A549 (cell line): ENCODE results near the gene C12orf43. TPM values are rescaled to one million over a fixed set of nuclear protein-coding genes. Genes with fewer than 3 reads are reported as not detected.

Source experiments
- ATAC-seq, 2 experiments: fragments of 200-7000 bp in 1 of 2; fragments of >200 bp in 1 of 2; cut with Nextera tagmentation in 1 of 2; cut with Tn5 transposase in 1 of 2; 3 replicates each; pipeline versions ENCODE4 v1.8.0 to v1.9.1; 2018 to 2020; ENCODE audit warnings: mild to moderate bottlenecking in 1 of 2, moderate library complexity in 1 of 2
- CTCF ChIA-PET: fragments of 300-600 bp; sonication (Branson Sonifier 250); formaldehyde crosslinking; extraction: SDS; loops from one replicate; lab custom pipeline; 2021; ENCODE audit warnings: antibody characterized with exemption, inconsistent platforms; lab: Yijun Ruan, JAX
- POLR2A ChIA-PET: fragments of 350-600 bp; formaldehyde crosslinking; extraction: SDS; loops from one replicate; lab custom pipeline; 2021; ENCODE audit warnings: antibody characterized with exemption, inconsistent platforms; lab: Yijun Ruan, JAX
- DNase-seq, 2 experiments: peaks; one replicate each; pipeline versions ENCODE4 v3.0.0 to v3.0.0-alpha.2; 2011 to 2016; ENCODE audit warnings: low read depth in 1 of 2, low spot score in 1 of 2
- FAIRE-seq: peaks from 2 replicates; lab custom pipeline; 2011; peaks lifted over from hg19 to GRCh38; lab: Jason Lieb, UNC
- H3K27ac ChIP-seq, 2 experiments: fragments of >200 bp; sonication (Bioruptor Twin); formaldehyde crosslinking; 3 replicates each; pipeline ENCODE4 v1.5.1; 2016 to 2017
- H3K4me1 ChIP-seq: fragments of >200 bp; sonication (Bioruptor Twin); formaldehyde crosslinking; 3 replicates; pipeline ENCODE4 v1.6.1; 2016
- H3K4me2 ChIP-seq: fragments of >200 bp; sonication (Bioruptor Twin); formaldehyde crosslinking; 3 replicates; pipeline ENCODE4 v1.6.1; 2016
- H3K4me3 ChIP-seq: fragments of >200 bp; sonication (Bioruptor Twin); formaldehyde crosslinking; 3 replicates; pipeline ENCODE4 v1.5.1; 2016
- H3K9me3 ChIP-seq: fragments of >200 bp; sonication (Bioruptor Twin); formaldehyde crosslinking; 3 replicates; pipeline ENCODE4 v1.6.1; 2016
- ATOH8 ChIP-seq: fragments of 250-450 bp; sonication (Bioruptor Pico); IDR thresholded peaks from 2 replicates; pipeline ENCODE4 v1.5.0; 2020; ENCODE audit warnings: low read depth, mild to moderate bottlenecking, moderate library complexity
- BCL3 ChIP-seq: fragments of >200 bp; sonication (Bioruptor Twin); formaldehyde crosslinking; IDR thresholded peaks from 3 replicates; pipeline ENCODE4 v1.6.1; 2016
- BHLHE40 ChIP-seq: IDR thresholded peaks from 2 replicates; pipeline ENCODE4 v1.6.1; 2012; ENCODE audit warnings: low read depth, low read length, inconsistent platforms
- CHD2 ChIP-seq: fragments of 150-350 bp; IDR thresholded peaks from 2 replicates; pipeline ENCODE4 v1.6.1; 2014; ENCODE audit warnings: low read length; ENCODE audit not compliant: partially characterized antibody
- CHD4 ChIP-seq: fragments of 200-600 bp; sonication (generic); IDR thresholded peaks from 2 replicates; pipeline ENCODE4 v1.6.1; 2016; ENCODE audit warnings: antibody characterized with exemption, mild to moderate bottlenecking, borderline replicate concordance
- CTCF ChIP-seq: fragments of >200 bp; sonication (Bioruptor Twin); formaldehyde crosslinking; IDR thresholded peaks from 3 replicates; pipeline ENCODE4 v1.5.1; 2016
- EHMT2 ChIP-seq: fragments of 200-600 bp; sonication (generic); IDR thresholded peaks from 2 replicates; pipeline ENCODE4 v1.6.1; 2016; ENCODE audit warnings: antibody characterized with exemption, low read depth, mild to moderate bottlenecking, moderate library complexity
- EP300 ChIP-seq, 2 experiments: fragments of >200 bp; sonication (Bioruptor Twin); formaldehyde crosslinking; IDR thresholded peaks; 2 replicates in 1 of 2; 3 replicates in 1 of 2; pipeline ENCODE4 v1.6.1; 2016 to 2017
- FOSB ChIP-seq: fragments of 250-450 bp; sonication (Bioruptor Pico); IDR thresholded peaks from 2 replicates; pipeline ENCODE4 v1.5.0; 2020; ENCODE audit warnings: mild to moderate bottlenecking, moderate library complexity
- FOSL2 ChIP-seq, 2 experiments: fragments of 450-650 bp in 1 of 2; fragments of >200 bp in 1 of 2; sonication (Bioruptor Twin) in 1 of 2; formaldehyde crosslinking; IDR thresholded peaks; 2 replicates each; pipeline versions ENCODE4 v1.5.0 to v1.6.1; 2016 to 2020; ENCODE audit warnings: mild to moderate bottlenecking in 1 of 2, moderate library complexity in 1 of 2
- FOXS1 ChIP-seq: fragments of 250-450 bp; sonication (Bioruptor Pico); IDR thresholded peaks from 2 replicates; pipeline ENCODE4 v1.5.0; 2020; ENCODE audit warnings: mild to moderate bottlenecking, moderate library complexity
- HMGXB4 ChIP-seq: fragments of 250-450 bp; sonication (Bioruptor Pico); IDR thresholded peaks from 2 replicates; pipeline ENCODE4 v1.5.0; 2021; ENCODE audit warnings: mild to moderate bottlenecking, moderate library complexity, borderline replicate concordance
- HOXB13 ChIP-seq: fragments of 250-450 bp; sonication (Bioruptor Pico); IDR thresholded peaks from 2 replicates; pipeline ENCODE4 v1.5.0; 2020; ENCODE audit warnings: low read depth, mild to moderate bottlenecking, moderate library complexity
- HOXB5 ChIP-seq: fragments of 250-450 bp; sonication (Bioruptor Pico); IDR thresholded peaks from 2 replicates; pipeline ENCODE4 v1.5.0; 2020; ENCODE audit warnings: mild to moderate bottlenecking, moderate library complexity
- JUN ChIP-seq, 2 experiments: fragments of >200 bp; sonication (Bioruptor Twin); formaldehyde crosslinking; IDR thresholded peaks; 2 replicates in 1 of 2; 3 replicates in 1 of 2; pipeline ENCODE4 v1.6.1; 2016 to 2017
- KDM5A ChIP-seq: fragments of 200-600 bp; sonication (generic); IDR thresholded peaks from 2 replicates; pipeline ENCODE4 v1.6.1; 2016; ENCODE audit warnings: antibody characterized with exemption, mild to moderate bottlenecking
- MAX ChIP-seq: IDR thresholded peaks from 2 replicates; pipeline ENCODE4 v1.6.1; 2012
- MAZ ChIP-seq: fragments of 150-350 bp; IDR thresholded peaks from 2 replicates; pipeline ENCODE4 v1.6.1; 2014; ENCODE audit warnings: antibody characterized with exemption, low read depth, low read length, borderline replicate concordance
- MYC ChIP-seq: IDR thresholded peaks from 2 replicates; pipeline ENCODE4 v1.6.1; 2012; ENCODE audit warnings: mild to moderate bottlenecking, inconsistent platforms, low read length, improper control_type of control experiment, borderline replicate concordance
- NFE2L2 ChIP-seq: fragments of 150-350 bp; conservative IDR thresholded peaks from 2 replicates; pipeline ENCODE4 v1.6.1; 2014; ENCODE audit warnings: low read length
- NR3C1 ChIP-seq: fragments of >200 bp; sonication (Bioruptor Twin); formaldehyde crosslinking; IDR thresholded peaks from 3 replicates; pipeline ENCODE4 v1.6.1; 2017
- PBX3 ChIP-seq: IDR thresholded peaks from 2 replicates; pipeline ENCODE4 v1.6.1; 2012
- PHF8 ChIP-seq: fragments of 200-600 bp; sonication (generic); IDR thresholded peaks from 2 replicates; pipeline ENCODE4 v1.6.1; 2016; ENCODE audit warnings: low read depth, mild to moderate bottlenecking, antibody characterized with exemption, moderate library complexity, borderline replicate concordance
- POLR2A ChIP-seq: IDR thresholded peaks from 2 replicates; pipeline ENCODE4 v1.6.1; 2012; ENCODE audit warnings: mild to moderate bottlenecking, low read length
- RAD21 ChIP-seq, 2 experiments: fragments of >200 bp in 1 of 2; sonication (Bioruptor Twin) in 1 of 2; formaldehyde crosslinking in 1 of 2; IDR thresholded peaks in 1 of 2; conservative IDR thresholded peaks in 1 of 2; 2 replicates in 1 of 2; 3 replicates in 1 of 2; pipeline ENCODE4 v1.6.1; 2012 to 2018; ENCODE audit warnings: inconsistent platforms in 1 of 2
- RCOR1 ChIP-seq: fragments of 150-350 bp; IDR thresholded peaks from 2 replicates; pipeline ENCODE4 v1.6.1; 2014; ENCODE audit warnings: antibody characterized with exemption, low read length, low read depth
- SMC3 ChIP-seq: fragments of >200 bp; sonication (Bioruptor Twin); formaldehyde crosslinking; IDR thresholded peaks from 3 replicates; pipeline ENCODE4 v1.6.1; 2018; ENCODE audit warnings: inconsistent platforms
- TP53 ChIP-seq: fragments of 250-450 bp; sonication (Bioruptor Pico); IDR thresholded peaks from 2 replicates; pipeline ENCODE4 v1.5.0; 2021; ENCODE audit warnings: mild to moderate bottlenecking, moderate library complexity
- USF2 ChIP-seq: fragments of 450-650 bp; IDR thresholded peaks from 2 replicates; pipeline ENCODE4 v1.6.1; 2014; ENCODE audit warnings: antibody characterized with exemption
- ZFP36 ChIP-seq: fragments of 450-650 bp; IDR thresholded peaks from 2 replicates; pipeline ENCODE4 v1.6.1; 2014; ENCODE audit warnings: borderline replicate concordance; ENCODE audit not compliant: partially characterized antibody
- ZSCAN20 ChIP-seq: fragments of 250-450 bp; sonication (Bioruptor Pico); IDR thresholded peaks from 2 replicates; pipeline ENCODE4 v1.8.0; 2022; ENCODE audit warnings: mild to moderate bottlenecking, moderate library complexity
- WGBS: methylation state at CpG from one replicate; pipeline ENCODE4 v1.1.6; 2017; ENCODE audit errors: missing lambda C conversion rate; 5-methylcytosine and 5-hydroxymethylcytosine counted together
- polyA plus RNA-seq, 4 experiments: library from polyadenylated mRNA; depleted of rRNA in 3 of 4; stranded (reverse); fragments of >200 nt; fragmentation: RNase III in 1 of 4; extraction: RNeasy Plus Mini Kit Qiagen cat#74134 plus additional on column Dnase treatment in 1 of 4; gene quantifications; 2 replicates in 3 of 4; 3 replicates in 1 of 4; pipeline ENCODE4 v1.2.3, GENCODE V29; 2011 to 2017

C12orf43 gene
- polyA plus RNA-seq, 2 of the 4 experiments (the other 2 are of a cell fraction) = 20.0 to 20.5 TPM

- WGBS = 4% methylated on average over 22 of the region's 40 CpGs
- Histone ChIP-seq H3K4me3 (peak within 1 kb of the TSS; percentile 57), H3K4me2 (peak within 1 kb of the TSS; percentile 97), H3K27ac (peak within 1 kb of the TSS; percentile 96 to 98), H3K9me3 (no peaks in the 10 kb centered on the region), H3K4me1 (peaks cover 62% of the 10 kb centered on the region)
- ChIA-PET CTCF (interaction anchor here (0.8 to 10.1 kb wide), 13 partner anchors 9 to 611 kb away, joined by 3 to 69 read pairs (median 5); no protein-coding TSS in a partner anchor), POLR2A (interaction anchor here (0.8 kb wide), 1 partner anchor 376 kb away, joined by 3 read pairs; no protein-coding TSS in a partner anchor)
- DNase-seq (peak in 1 of 2 experiments; percentile 67), ATAC-seq (peak; percentile 25 to 57; a peak in 5 of 6 replicates), FAIRE-seq (no peak)
- TF ChIP-seq SMC3 (0 out of 3 replicates have a peak, but pooled peaks have one; percentile 11), FOXS1 (CRISPR knock-in tag) (no peak), EP300 (IDR thresholded peaks at IDR 0.05) (0 out of 5 replicates have a peak, but pooled peaks of 1 of the 2 experiments have one; percentile 14), MYC (no peak), BCL3 (no peak), MAX (peak; percentile 86), FOSL2 (IDR thresholded peaks at IDR 0.05) (no peak), FOSL2 (CRISPR knock-in tag; IDR thresholded peaks at IDR 0.05) (no peak), NFE2L2 (no peak), TP53 (CRISPR knock-in tag) (no peak), PBX3 (no peak), PHF8 (no peak; the same call in 1 of the 2 replicates), JUN (IDR thresholded peaks at IDR 0.05) (peak; percentile 54 to 71; a peak in 4 of 5 replicates), HOXB5 (CRISPR knock-in tag) (no peak; the same call in 1 of the 2 replicates), FOSB (CRISPR knock-in tag) (no peak), CHD2 (no peak), HOXB13 (no peak), USF2 (no peak), KDM5A (no peak), RAD21 (conservative IDR thresholded peaks at IDR 0.05 in 1 of 2, IDR thresholded peaks at IDR 0.05 in 1 of 2) (0 out of 5 replicates have a peak, but pooled peaks of 1 of the 2 experiments have one; percentile 18), ZFP36 (no peak), HMGXB4 (CRISPR knock-in tag) (no peak), ZSCAN20 (CRISPR knock-in tag) (no peak), EHMT2 (no peak), CTCF (no peak), CHD4 (no peak), ATOH8 (CRISPR knock-in tag) (peak; percentile 71; the same call in 1 of the 2 replicates), POLR2A (peak; percentile 18; the same call in 1 of the 2 replicates), BHLHE40 (no peak), MAZ (no peak), NR3C1 (no peak), RCOR1 (no peak)
Observed at GRCh38 chr12:120978296-120979219, 37.7 kb downstream of the C12orf43 start, which contains the start of gene HNF1A. HNF1A (plus strand) TSS chr12:120978543; CDS start chr12:120978769, 226 bp downstream.
